ENCODE results near the gene MT1F.

- TF ChIP-seq CTCF (conservative IDR thresholded peaks at IDR 0.05; ENCODE audit: low read depth, low read length), result no peak; the same call in 1 of the 2 replicates
- no peak for TF ChIP-seq EZH2 (IDR thresholded peaks at IDR 0.05; ENCODE audit: low read length, unreplicated experiment)
- no peak for TF ChIP-seq EZH2phosphoT487 (IDR thresholded peaks at IDR 0.05; ENCODE audit: borderline replicate concordance, low read length)
Observed at GRCh38 chr16:56643080-56643778, 14.5 kb upstream of the MT1F start.
